Breast epithelium (tissue), 4 donors: ENCODE measurements around the gene CLSTN2. TPM values are rescaled to one million over a fixed set of nuclear protein-coding genes. Genes with fewer than 3 reads are reported as not detected.

Experiments used
- DNase-seq, 2 donors: peaks; one replicate each; pipeline ENCODE4 v3.0.0-alpha.2; 2019; ENCODE audit warnings: low spot score in 2 of 2
- H3K27ac ChIP-seq, 2 donors: fragments of 200-600 bp; sonication (generic) in 1 of 2; one replicate each; pipeline ENCODE4 v1.5.1; 2016 to 2019; ENCODE audit warnings: mild to moderate bottlenecking in 1 of 2
- H3K27me3 ChIP-seq, 2 donors: fragments of 200-600 bp; sonication (generic) in 1 of 2; one replicate each; pipeline versions ENCODE4 v1.5.1 to v1.6.0; 2017 to 2019; ENCODE audit warnings: control low read depth in 1 of 2, mild to moderate bottlenecking in 1 of 2
- H3K36me3 ChIP-seq: fragments of 200-600 bp; one replicate; pipeline ENCODE4 v1.5.1; 2019
- H3K4me1 ChIP-seq, 2 donors: fragments of 200-600 bp; sonication (generic); one replicate each; pipeline ENCODE4 v1.5.1; 2016 to 2019; ENCODE audit warnings: control low read depth in 1 of 2
- H3K4me3 ChIP-seq, 3 donors: fragments of 200-600 bp; sonication (generic); 1 replicate in 2 of 3; 2 replicates in 1 of 3; pipeline ENCODE4 v1.5.1; 2016 to 2019; ENCODE audit warnings: mild to moderate bottlenecking in 3 of 3, moderate library complexity in 2 of 3
- H3K9me3 ChIP-seq, 2 donors: fragments of 200-600 bp; sonication (generic) in 1 of 2; one replicate each; pipeline ENCODE4 v1.5.1; 2016 to 2019; ENCODE audit warnings: control low read depth in 1 of 2
- POLR2A ChIP-seq: fragments of 450-650 bp; IDR thresholded peaks from one replicate; pipeline ENCODE4 v1.6.1; 2016; ENCODE audit warnings: antibody characterized with exemption, mild to moderate bottlenecking, moderate library complexity
- POLR2AphosphoS5 ChIP-seq, 3 donors: sonication (generic); formaldehyde crosslinking; IDR thresholded peaks; one replicate each; pipeline ENCODE4 v1.6.1; 2017; ENCODE audit warnings: antibody characterized with exemption in 3 of 3
- intact Hi-C: fragments of 100-400 bp; cut with DNase I; formaldehyde crosslinking; loops from one replicate; pipeline ENCODE4 v1.15.1; 2023; ENCODE audit warnings: low total_unique reads
- total RNA-seq, 3 donors: library from RNA; depleted of rRNA; stranded (reverse); fragments of >200 nt; gene quantifications; one replicate each; pipeline ENCODE4 v1.1.0, GENCODE V29; 2016
- TF ChIP-seq, protein P1 (sequence below), 3 donors: fragments of 450-650 bp; IDR thresholded peaks; one replicate each; pipeline ENCODE4 v1.5.1; 2016 to 2017; ENCODE audit warnings: antibody characterized with exemption in 3 of 3, mild to moderate bottlenecking in 3 of 3, moderate library complexity in 3 of 3

The CLSTN2 gene
- total RNA-seq, 3 donors from 2014 or later = 15.5 to 75.5 (median 33.1) TPM

DNA sequence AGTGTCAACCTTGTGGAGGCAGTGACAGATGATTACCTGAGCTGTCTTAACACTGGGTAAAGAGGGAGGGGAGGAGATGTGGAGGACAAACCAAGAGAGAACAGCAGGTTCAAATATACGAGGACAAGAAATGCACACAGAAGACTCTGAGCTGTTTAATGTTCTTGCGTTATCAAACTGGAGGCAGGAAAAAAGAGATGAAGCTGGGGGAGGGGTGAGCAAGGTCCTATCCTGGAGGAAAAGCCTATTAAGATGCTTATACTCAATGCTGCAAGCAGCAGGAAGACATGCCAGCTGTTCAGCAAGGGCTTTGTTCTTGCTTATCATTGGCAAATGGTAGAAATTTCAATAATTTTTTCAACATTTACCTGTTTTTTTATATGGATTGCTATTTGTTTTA lies 397.1 kb downstream of the CLSTN2 start:
- Histone ChIP-seq H3K27ac (no peak overlapping the region), H3K4me1 (no peaks in the 10 kb centered on the region), H3K27me3 (no peaks in the 10 kb centered on the region), H3K9me3 (no peaks in the 10 kb centered on the region), H3K36me3 (no peaks in the 10 kb centered on the region), H3K4me3 (no peak overlapping the region)
- no peak for DNase-seq
- TF ChIP-seq POLR2AphosphoS5 (IDR thresholded peaks at IDR 0.05) (no peak), POLR2A (no peak)
- TF ChIP-seq, protein P1, sequence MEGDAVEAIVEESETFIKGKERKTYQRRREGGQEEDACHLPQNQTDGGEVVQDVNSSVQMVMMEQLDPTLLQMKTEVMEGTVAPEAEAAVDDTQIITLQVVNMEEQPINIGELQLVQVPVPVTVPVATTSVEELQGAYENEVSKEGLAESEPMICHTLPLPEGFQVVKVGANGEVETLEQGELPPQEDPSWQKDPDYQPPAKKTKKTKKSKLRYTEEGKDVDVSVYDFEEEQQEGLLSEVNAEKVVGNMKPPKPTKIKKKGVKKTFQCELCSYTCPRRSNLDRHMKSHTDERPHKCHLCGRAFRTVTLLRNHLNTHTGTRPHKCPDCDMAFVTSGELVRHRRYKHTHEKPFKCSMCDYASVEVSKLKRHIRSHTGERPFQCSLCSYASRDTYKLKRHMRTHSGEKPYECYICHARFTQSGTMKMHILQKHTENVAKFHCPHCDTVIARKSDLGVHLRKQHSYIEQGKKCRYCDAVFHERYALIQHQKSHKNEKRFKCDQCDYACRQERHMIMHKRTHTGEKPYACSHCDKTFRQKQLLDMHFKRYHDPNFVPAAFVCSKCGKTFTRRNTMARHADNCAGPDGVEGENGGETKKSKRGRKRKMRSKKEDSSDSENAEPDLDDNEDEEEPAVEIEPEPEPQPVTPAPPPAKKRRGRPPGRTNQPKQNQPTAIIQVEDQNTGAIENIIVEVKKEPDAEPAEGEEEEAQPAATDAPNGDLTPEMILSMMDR (IDR thresholded peaks at IDR 0.05) = no peak
- intact Hi-C loops = no loop called here

DNA sequence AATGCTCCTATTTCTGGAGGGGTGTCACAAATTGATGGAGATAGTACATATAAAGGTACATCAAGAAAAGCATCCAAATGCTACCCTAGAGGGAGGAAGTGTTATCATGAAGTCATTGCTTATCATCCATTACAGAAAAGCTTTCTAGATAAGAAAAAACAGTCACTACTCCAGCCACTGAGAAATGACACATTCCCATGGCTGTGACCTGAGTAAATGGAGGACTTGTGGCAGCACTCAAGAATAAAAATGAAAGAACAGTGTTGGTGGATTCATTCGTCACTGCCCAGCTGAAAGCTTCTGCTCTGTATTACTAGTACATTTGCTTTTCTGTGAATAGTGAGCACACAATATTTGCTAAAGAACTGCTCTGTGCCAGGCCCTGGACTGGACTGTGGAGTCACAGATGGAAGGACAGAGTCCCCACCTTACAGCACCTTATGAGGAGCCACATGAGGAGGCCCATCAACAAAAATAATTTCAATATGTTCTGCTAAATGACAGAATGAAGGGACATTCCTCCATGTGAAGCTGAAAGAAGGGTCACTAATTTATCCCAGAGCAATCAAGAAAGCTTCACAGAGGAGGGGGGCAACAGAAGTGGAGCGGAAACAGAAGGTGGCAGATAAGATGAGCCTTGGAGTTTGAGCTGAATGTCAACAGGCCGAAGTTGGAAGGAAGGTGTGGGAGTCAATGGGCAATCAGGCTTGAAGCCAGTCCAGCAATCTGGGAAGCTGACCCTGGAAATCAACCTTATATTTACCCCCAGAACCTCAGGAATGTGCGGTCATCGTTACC lies 399.3 kb downstream of the CLSTN2 start:
- TF ChIP-seq POLR2A = no peak
- TF ChIP-seq, protein P1 (IDR thresholded peaks at IDR 0.05) = no peak
- no peak for TF ChIP-seq POLR2AphosphoS5 (IDR thresholded peaks at IDR 0.05)
- intact Hi-C loops = no loop called here
- H3K27me3 ChIP-seq = no peaks in the 10 kb centered on the region

DNA sequence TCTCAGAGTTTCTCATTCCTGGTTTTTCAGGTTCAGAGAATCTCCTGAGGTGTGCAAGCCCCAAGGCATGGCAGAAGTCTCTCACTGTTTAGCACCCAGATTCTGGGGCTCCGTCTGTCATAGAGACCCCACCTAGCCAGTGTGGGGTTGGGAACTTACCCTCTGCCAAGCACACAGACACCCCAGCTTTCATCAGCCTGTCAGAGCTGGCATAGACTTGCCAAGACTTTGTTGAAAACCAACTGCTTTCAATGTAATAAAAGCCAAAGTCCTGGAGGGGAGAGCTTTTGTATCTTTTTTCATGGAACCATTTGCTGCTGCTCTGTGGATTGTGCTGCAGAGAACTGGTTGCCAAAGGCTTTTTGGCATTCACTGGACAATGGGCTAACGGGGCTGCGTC lies 401.5 kb downstream of the CLSTN2 start:
- intact Hi-C loops = no loop called here
- no peaks in the 10 kb centered on the region for H3K4me1 ChIP-seq
- no peak overlapping the region for H3K4me3 ChIP-seq
- no peak overlapping the region for H3K27ac ChIP-seq
- no peak for DNase-seq
- no peak for TF ChIP-seq POLR2AphosphoS5 (IDR thresholded peaks at IDR 0.05)
- TF ChIP-seq, protein P1 (IDR thresholded peaks at IDR 0.05) = no peak
- TF ChIP-seq POLR2A = no peak
- no peaks in the 10 kb centered on the region for H3K36me3 ChIP-seq
- no peaks in the 10 kb centered on the region for H3K9me3 ChIP-seq
- H3K27me3 ChIP-seq = no peaks in the 10 kb centered on the region

More for the DNA sequence above, 399.3 kb downstream of the CLSTN2 start:
- no peak overlapping the region for H3K27ac ChIP-seq
- DNase-seq = no peak
- no peak overlapping the region for H3K4me3 ChIP-seq
- H3K4me1 ChIP-seq = no peaks in the 10 kb centered on the region
- H3K9me3 ChIP-seq = no peaks in the 10 kb centered on the region
- no peaks in the 10 kb centered on the region for H3K36me3 ChIP-seq

DNA sequence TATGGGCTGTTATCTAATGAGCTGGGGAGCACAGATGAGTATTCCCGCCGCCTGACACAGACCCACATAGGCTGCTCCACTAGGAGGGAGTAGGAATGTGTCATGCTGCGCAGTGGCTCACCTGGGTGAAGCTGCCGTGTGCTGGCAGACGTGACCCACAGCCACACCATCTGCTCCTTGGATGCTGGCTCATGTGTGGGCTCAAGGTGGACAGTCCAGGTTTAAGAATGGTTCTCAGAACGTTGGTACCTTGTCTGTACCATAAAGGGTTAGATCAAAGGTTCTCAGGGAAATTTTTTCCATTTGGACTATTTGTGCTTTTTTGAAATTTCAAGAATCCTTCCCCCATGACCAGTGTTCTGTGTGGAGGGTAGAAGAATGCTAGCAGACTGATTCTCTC lies 403.9 kb downstream of the CLSTN2 start:
- DNase-seq = no peak
- no peaks in the 10 kb centered on the region for H3K36me3 ChIP-seq
- no peak for TF ChIP-seq POLR2AphosphoS5 (IDR thresholded peaks at IDR 0.05)

DNA sequence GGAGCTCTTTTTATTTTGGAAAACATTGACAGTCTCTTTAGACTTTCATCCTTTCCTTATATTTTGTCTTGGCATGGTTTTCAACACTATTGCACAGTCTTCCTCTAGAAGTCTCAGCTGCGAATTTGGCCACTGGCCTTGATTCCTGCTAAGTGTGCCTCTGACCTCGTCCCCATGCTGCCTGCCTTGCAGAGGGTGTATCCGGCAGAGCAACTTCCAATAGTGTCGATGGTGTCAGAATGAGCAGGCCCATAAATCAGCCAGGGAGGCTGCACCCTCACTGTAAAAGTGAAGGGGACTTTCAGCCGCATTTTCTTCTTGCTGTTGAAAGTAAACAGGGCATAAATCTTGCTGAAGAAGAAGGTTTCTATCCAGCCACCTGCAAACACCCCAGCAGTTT lies 406.2 kb downstream of the CLSTN2 start:
- Histone ChIP-seq H3K4me3 (no peak overlapping the region), H3K36me3 (no peaks in the 10 kb centered on the region), H3K27ac (no peak overlapping the region), H3K9me3 (peaks cover 4 to 5% of the 10 kb centered on the region in 2 donors), H3K27me3 (no peaks in the 10 kb centered on the region), H3K4me1 (no peaks in the 10 kb centered on the region)
- TF ChIP-seq, protein P1 (IDR thresholded peaks at IDR 0.05) = no peak
- TF ChIP-seq POLR2AphosphoS5 (IDR thresholded peaks at IDR 0.05) (no peak), POLR2A (no peak)
- intact Hi-C loops = no loop called here
- DNase-seq = no peak

More for the DNA sequence above, 403.9 kb downstream of the CLSTN2 start:
- intact Hi-C loops = no loop called here
- H3K9me3 ChIP-seq = peaks cover 4 to 5% of the 10 kb centered on the region in 2 donors
- H3K27me3 ChIP-seq = no peaks in the 10 kb centered on the region
- no peak overlapping the region for H3K4me3 ChIP-seq
- no peak overlapping the region for H3K27ac ChIP-seq
- H3K4me1 ChIP-seq = no peaks in the 10 kb centered on the region
